Endothelial cell (in vitro differentiated cells): ENCODE data around the gene RPS13. TPM values are rescaled to one million over a fixed set of nuclear protein-coding genes. Genes with fewer than 3 reads are reported as not detected.
A peak's percentile ranks its signal among the peaks of the same experiment; 100 is the strongest.
"Not testable (repeated sequence)": the region's sequence is repeated elsewhere in the genome, so short reads cannot be mapped to it uniquely, and the experiment has no call there.

ENCODE experiments used
- DNase-seq: peaks from one replicate; pipeline ENCODE4 v3.0.0; 2021; ENCODE audit warnings: low spot score
- H3K27ac Mint-ChIP-seq: one replicate; pipeline ENCODE4 v1.8.0; 2021; ENCODE audit warnings: mixed read lengths, inconsistent platforms; ENCODE audit not compliant: unreplicated experiment
- H3K27me3 Mint-ChIP-seq: one replicate; pipeline ENCODE4 v1.8.0; 2021; ENCODE audit warnings: mild to moderate bottlenecking, moderate library complexity, mixed read lengths, inconsistent platforms; ENCODE audit not compliant: unreplicated experiment
- H3K36me3 Mint-ChIP-seq: one replicate; pipeline ENCODE4 v1.8.0; 2021; ENCODE audit warnings: mild to moderate bottlenecking, low read depth, mixed read lengths, inconsistent platforms; ENCODE audit not compliant: unreplicated experiment
- H3K4me1 Mint-ChIP-seq: one replicate; pipeline ENCODE4 v1.8.0; 2021; ENCODE audit warnings: mild to moderate bottlenecking, mixed read lengths, inconsistent platforms; ENCODE audit not compliant: unreplicated experiment
- H3K4me3 Mint-ChIP-seq: one replicate; pipeline ENCODE4 v1.8.0; 2021; ENCODE audit warnings: mild to moderate bottlenecking, mixed read lengths, inconsistent platforms; ENCODE audit not compliant: unreplicated experiment
- H3K9me3 Mint-ChIP-seq: one replicate; pipeline ENCODE4 v1.8.0; 2021; ENCODE audit warnings: mixed read lengths, inconsistent platforms; ENCODE audit not compliant: unreplicated experiment
- long read RNA-seq: library from polyadenylated mRNA; unstranded; transcript quantifications from one replicate; pipeline ENCODE4 v2.0.0, GENCODE V29; 2020; ENCODE audit not compliant: unreplicated experiment
- total RNA-seq: library from RNA; stranded (reverse); fragmentation: NEBNext Ultra II Directional; extraction: Animal tissue kit (Norgen Biotek cat#: 25700); gene quantifications from one replicate; pipeline ENCODE4 v1.2.1, GENCODE V29; 2021; ENCODE audit not compliant: unreplicated experiment
- TF ChIP-seq, protein P1 (sequence below): fragments of 200-600 bp; sonication (generic); IDR thresholded peaks from one replicate; pipeline ENCODE4 v1.5.0; 2021; ENCODE audit warnings: antibody characterized with exemption; ENCODE audit not compliant: unreplicated experiment

RPS13 gene
- total RNA-seq: 1,185 TPM
- long read RNA-seq, transcript RPS13-201 (6 exons, 491 nt): minor isoform, 10 of 2,019 reads
- long read RNA-seq, transcript RPS13-204 (6 exons, 561 nt): minor isoform, 5 of 2,019 reads
- long read RNA-seq, transcript RPS13-202 (6 exons, 646 nt): major isoform, 1,935 of 2,019 reads
- long read RNA-seq, transcript RPS13-203 (5 exons, 664 nt): minor isoform, 26 of 2,019 reads
- long read RNA-seq, partial matches to known transcripts: 4 of 2,019 reads
- long read RNA-seq, other reads (novel, unspliced or antisense): 39 of 2,019 reads

DNA sequence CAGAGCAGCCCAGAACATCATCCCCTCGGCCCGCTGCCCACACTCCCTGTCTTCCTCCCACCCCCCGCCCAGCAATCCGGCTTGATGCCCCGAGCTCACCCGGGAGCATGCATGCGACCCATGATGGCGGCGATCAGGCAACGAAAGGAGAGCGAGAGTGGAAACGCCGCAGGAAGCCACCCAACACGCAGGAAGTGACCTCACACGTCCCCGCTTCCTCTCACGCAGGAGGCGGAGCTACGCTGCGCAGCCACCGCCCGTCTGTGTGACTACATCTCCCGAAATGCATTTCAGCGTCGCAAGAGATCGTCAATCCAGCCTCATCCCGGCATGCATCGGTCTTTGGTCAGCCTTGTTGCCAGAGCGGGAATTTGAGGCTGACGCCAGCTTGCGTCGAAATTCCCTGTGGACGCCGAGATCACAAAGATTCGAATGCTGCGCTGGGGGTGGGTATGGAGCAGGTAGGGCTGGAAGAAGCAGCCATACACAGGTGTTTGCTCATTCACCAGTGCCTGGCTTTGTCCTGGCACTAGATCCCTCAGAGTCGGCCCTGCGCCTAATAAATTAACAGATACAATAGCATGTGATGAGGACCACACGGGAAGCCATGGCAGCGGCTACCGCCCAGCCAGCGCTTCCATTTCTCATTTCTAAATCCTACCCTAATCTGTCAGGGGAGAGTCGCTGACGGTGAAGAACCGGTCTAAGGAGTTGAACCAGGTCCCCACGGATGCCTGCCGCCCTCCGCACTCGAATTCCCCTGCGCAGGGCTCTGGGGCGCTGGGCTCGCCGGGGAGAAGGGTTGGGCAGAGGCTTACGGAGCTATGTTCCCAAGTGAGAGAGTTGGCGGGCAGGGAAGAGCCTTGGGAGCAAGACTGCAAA is at the start of gene RPS13:
RPS13 (minus strand) TSS at position 148 of the 882 bp plus-strand sequence; CDS start at position 122, 26 bp downstream.
- peaks cover 26% of the 10 kb centered on the region for H3K36me3 Mint-ChIP-seq
- DNase-seq: peak; percentile 89
- H3K4me1 Mint-ChIP-seq: peaks cover 35% of the 10 kb centered on the region
- H3K9me3 Mint-ChIP-seq: no peaks in the 10 kb centered on the region
- H3K4me3 Mint-ChIP-seq: peak within 1 kb of the TSS; percentile 100
- peaks cover 15% of the 10 kb centered on the region for H3K27me3 Mint-ChIP-seq
- TF ChIP-seq, protein P1, sequence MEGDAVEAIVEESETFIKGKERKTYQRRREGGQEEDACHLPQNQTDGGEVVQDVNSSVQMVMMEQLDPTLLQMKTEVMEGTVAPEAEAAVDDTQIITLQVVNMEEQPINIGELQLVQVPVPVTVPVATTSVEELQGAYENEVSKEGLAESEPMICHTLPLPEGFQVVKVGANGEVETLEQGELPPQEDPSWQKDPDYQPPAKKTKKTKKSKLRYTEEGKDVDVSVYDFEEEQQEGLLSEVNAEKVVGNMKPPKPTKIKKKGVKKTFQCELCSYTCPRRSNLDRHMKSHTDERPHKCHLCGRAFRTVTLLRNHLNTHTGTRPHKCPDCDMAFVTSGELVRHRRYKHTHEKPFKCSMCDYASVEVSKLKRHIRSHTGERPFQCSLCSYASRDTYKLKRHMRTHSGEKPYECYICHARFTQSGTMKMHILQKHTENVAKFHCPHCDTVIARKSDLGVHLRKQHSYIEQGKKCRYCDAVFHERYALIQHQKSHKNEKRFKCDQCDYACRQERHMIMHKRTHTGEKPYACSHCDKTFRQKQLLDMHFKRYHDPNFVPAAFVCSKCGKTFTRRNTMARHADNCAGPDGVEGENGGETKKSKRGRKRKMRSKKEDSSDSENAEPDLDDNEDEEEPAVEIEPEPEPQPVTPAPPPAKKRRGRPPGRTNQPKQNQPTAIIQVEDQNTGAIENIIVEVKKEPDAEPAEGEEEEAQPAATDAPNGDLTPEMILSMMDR: no peak
- H3K27ac Mint-ChIP-seq: peak within 1 kb of the TSS; percentile 99

DNA sequence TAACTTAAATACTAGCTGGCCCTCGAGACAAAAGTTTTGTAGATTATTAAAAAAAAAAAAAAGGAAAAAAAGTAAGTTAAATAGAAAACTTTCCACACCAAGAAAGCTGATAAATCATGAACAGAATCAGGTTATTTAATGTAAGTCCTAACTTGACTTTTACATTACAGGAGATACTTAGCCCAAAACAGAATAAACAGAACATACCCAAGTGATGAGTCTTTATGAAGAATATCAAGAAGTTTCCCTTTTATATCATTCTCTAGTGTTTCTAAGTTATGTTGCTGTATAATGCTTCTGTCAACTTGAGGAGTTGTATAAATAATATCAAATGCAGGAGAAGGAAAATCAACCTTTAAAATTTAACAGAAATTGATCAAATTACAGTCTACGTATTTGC is 44.5 kb upstream of the RPS13 start:
- TF ChIP-seq, protein P1: no peak

DNA sequence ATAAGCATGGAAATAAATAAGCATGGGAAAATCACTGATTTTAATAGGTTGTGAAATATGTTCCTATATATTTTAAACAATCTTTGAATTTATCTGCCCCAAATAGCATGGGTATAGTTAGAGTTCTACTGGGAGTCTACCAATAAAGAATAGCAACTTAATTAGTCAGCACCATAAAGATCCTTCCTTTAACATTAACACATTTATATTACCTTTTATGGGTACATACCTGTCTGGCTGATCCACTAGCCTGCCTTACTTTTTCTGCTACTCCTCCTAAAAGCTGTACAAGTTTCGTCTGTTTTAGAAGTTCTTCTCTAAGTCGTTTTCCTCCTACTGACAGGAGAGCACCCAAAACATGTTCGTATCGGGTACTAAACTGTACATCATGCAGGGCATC is 39.8 kb upstream of the RPS13 start:
- H3K36me3 Mint-ChIP-seq: peaks cover 10% of the 10 kb centered on the region
- no peaks in the 10 kb centered on the region for H3K4me1 Mint-ChIP-seq
- peaks cover 1% of the 10 kb centered on the region for H3K27me3 Mint-ChIP-seq
- H3K4me3 Mint-ChIP-seq: no peak overlapping the region
- no peak overlapping the region for H3K27ac Mint-ChIP-seq
- TF ChIP-seq, protein P1: no peak
- no peak for DNase-seq
- H3K9me3 Mint-ChIP-seq: no peaks in the 10 kb centered on the region

More for the DNA sequence above, 44.5 kb upstream of the RPS13 start:
- H3K27ac Mint-ChIP-seq: no peak overlapping the region
- H3K9me3 Mint-ChIP-seq: no peaks in the 10 kb centered on the region
- peaks cover 4% of the 10 kb centered on the region for H3K36me3 Mint-ChIP-seq
- no peaks in the 10 kb centered on the region for H3K4me1 Mint-ChIP-seq
- H3K27me3 Mint-ChIP-seq: peaks cover under 1% of the 10 kb centered on the region
- no peak for DNase-seq
- no peak overlapping the region for H3K4me3 Mint-ChIP-seq

DNA sequence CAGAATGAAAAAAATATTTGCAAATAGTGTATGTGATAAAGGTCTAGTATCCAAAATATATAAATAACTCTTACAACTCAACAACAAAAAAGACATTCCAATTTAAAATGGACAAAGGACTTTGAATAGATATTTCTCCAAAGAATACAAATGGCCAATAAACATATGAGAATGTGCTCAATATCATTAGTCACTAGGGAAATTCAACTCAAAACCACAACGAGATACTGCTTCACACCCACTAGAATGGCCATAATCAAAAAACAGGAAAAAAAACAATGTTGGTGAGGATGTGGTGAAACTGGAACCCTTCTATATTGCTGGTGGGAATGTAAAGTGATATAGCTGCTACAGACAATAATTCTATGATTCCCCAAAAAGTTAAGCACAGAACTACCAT is 38.6 kb upstream of the RPS13 start:
- Mint-ChIP-seq H3K4me3 (no peak overlapping the region), H3K36me3 (peaks cover 10% of the 10 kb centered on the region), H3K9me3 (no peaks in the 10 kb centered on the region), H3K27me3 (peaks cover 1% of the 10 kb centered on the region), H3K27ac (no peak overlapping the region), H3K4me1 (no peaks in the 10 kb centered on the region)
- TF ChIP-seq, protein P1: no peak
- DNase-seq: no peak

DNA sequence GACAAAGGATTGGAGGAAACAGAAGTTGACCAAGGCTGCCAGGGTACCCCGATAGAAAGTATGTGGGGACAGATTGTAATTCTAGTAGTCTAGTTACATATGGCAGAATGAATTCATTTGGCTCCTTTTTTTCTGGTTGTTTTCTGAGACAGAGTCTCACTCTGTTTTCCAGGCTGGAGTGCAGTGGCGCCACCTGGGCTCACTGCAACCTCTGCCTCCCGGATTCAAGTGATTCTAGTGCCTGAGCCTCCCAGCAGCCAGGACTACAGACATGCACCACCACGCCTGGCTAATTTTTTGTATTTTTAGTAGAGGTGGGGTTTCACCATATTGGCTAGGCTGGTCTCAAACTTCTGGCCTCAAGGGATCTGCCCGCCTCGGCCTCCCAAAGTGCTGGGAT is 30.3 kb upstream of the RPS13 start:
- H3K36me3 Mint-ChIP-seq: peaks cover 20% of the 10 kb centered on the region
- not testable (repeated sequence) for H3K4me1 Mint-ChIP-seq, H3K4me3 Mint-ChIP-seq, H3K9me3 Mint-ChIP-seq, H3K27me3 Mint-ChIP-seq, H3K27ac Mint-ChIP-seq
- DNase-seq: peak; percentile 46

DNA sequence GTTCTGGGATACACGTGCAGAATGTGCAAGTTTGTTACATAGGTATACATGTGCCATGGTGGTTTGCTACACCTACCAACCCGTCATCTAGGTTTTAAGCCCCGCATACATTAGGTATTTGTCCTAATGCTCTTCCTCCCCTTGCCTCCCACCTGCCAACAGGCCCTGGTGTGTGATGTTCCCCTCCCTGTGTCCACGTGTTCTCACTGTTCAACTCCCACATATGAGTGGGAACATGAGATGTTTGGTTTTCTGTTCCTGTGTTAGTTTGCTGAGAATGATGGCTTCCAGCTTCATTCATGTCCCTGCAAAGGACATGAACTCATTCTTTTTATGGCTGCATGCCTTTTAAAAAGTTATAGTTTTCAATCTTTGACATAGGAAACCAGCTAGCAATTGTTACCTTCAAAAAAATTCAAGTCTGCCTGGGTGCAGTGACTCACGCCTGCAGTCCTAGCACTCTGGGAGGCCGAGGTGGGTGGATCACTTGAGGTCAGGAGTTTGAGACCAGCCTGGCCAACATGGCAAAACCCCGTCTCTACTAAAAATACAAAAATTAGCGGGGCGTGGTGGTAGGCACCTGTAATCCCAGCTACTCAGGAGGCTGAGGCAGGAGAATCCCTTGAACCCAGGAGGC is 28.1 kb upstream of the RPS13 start:
- H3K27ac Mint-ChIP-seq, H3K4me3 Mint-ChIP-seq, H3K4me1 Mint-ChIP-seq, H3K9me3 Mint-ChIP-seq, H3K27me3 Mint-ChIP-seq, DNase-seq: not testable (repeated sequence)
- H3K36me3 Mint-ChIP-seq: peaks cover 20% of the 10 kb centered on the region
